ENCODE data around the gene MBOAT1. TPM values are rescaled to one million over a fixed set of nuclear protein-coding genes. Genes with fewer than 3 reads are reported as not detected.

The MBOAT1 gene
- polyA plus RNA-seq, 1 donor from 2014 or later = not detected

GRCh38 chr6:20095436-20095835 is 116.8 kb downstream of the MBOAT1 start:
- H3K27ac ChIP-seq (ENCODE audit: low read length) = no peak overlapping the region
- H3K36me3 ChIP-seq (ENCODE audit: insufficient read depth, low read length) = no peaks in the 10 kb centered on the region
- H3K9ac ChIP-seq (ENCODE audit: low read length) = no peak overlapping the region
- H3K9me3 ChIP-seq (ENCODE audit: low read length) = no peaks in the 10 kb centered on the region
- H3K4me3 ChIP-seq (ENCODE audit: low read length) = no peak overlapping the region
- no peaks in the 10 kb centered on the region for H4K20me1 ChIP-seq (ENCODE audit: insufficient read depth)
- no peaks in the 10 kb centered on the region for H3K27me3 ChIP-seq (ENCODE audit: insufficient read depth, low read depth, low read length)
- no peaks in the 10 kb centered on the region for H3F3A ChIP-seq (ENCODE audit: insufficient read depth, low read length, poor library complexity, severe bottlenecking)
- H3K4me2 ChIP-seq (ENCODE audit: low read length) = no peak overlapping the region
- H3K79me2 ChIP-seq (replicated peaks; ENCODE audit: insufficient read depth, low read length) = no peaks in the 10 kb centered on the region
- no peak for TF ChIP-seq MXI1 (conservative IDR thresholded peaks at IDR 0.05; ENCODE audit: poor library complexity, severe bottlenecking)
- no peak for TF ChIP-seq REST (IDR thresholded peaks at IDR 0.05; ENCODE audit: borderline replicate concordance)
- no peak for TF ChIP-seq SMC3 (conservative IDR thresholded peaks at IDR 0.05; ENCODE audit: poor library complexity)
- no peak for TF ChIP-seq CTCF (IDR thresholded peaks at IDR 0.05; ENCODE audit: poor library complexity, severe bottlenecking)
- no peak for TF ChIP-seq RAD21 (conservative IDR thresholded peaks at IDR 0.05)
- TF ChIP-seq POLR2AphosphoS5 (IDR thresholded peaks at IDR 0.05) = no peak
- no peak for TF ChIP-seq TAF1 (IDR thresholded peaks at IDR 0.05; ENCODE audit: low read depth)
- TF ChIP-seq EP300 (conservative IDR thresholded peaks at IDR 0.05; ENCODE audit: poor library complexity, severe bottlenecking) = no peak
- no peak for TF ChIP-seq EZH2 (IDR thresholded peaks at IDR 0.05; ENCODE audit: borderline replicate concordance, insufficient read depth, low read length, poor library complexity, severe bottlenecking)
- H3K9me2 ChIP-seq (ENCODE audit: insufficient read depth, low read length) = no peaks in the 10 kb centered on the region
- H2AFZ ChIP-seq (ENCODE audit: low read depth, low read length) = no peak overlapping the region

- no peaks in the 10 kb centered on the region for H3K27me3 ChIP-seq (ENCODE audit: insufficient read depth, low read depth, low read length)
- TF ChIP-seq CTCF (IDR thresholded peaks at IDR 0.05; ENCODE audit: poor library complexity, severe bottlenecking) (peak; percentile 93), TAF1 (IDR thresholded peaks at IDR 0.05; ENCODE audit: low read depth) (no peak), EP300 (conservative IDR thresholded peaks at IDR 0.05; ENCODE audit: poor library complexity, severe bottlenecking) (peak; percentile 87), EZH2 (IDR thresholded peaks at IDR 0.05; ENCODE audit: borderline replicate concordance, insufficient read depth, low read length, poor library complexity, severe bottlenecking) (no peak), POLR2AphosphoS5 (IDR thresholded peaks at IDR 0.05) (peak; percentile 48), REST (IDR thresholded peaks at IDR 0.05; ENCODE audit: borderline replicate concordance) (no peak), RAD21 (conservative IDR thresholded peaks at IDR 0.05) (peak; percentile 84), SMC3 (conservative IDR thresholded peaks at IDR 0.05; ENCODE audit: poor library complexity) (peak; percentile 82)
- H2AFZ ChIP-seq (ENCODE audit: low read depth, low read length) = no peak overlapping the region
- H3K4me2 ChIP-seq (ENCODE audit: low read length) = peak overlapping the region; percentile 54
- H3K27ac ChIP-seq (ENCODE audit: low read length) = no peak overlapping the region
- H4K20me1 ChIP-seq (ENCODE audit: insufficient read depth) = no peaks in the 10 kb centered on the region
- H3K4me3 ChIP-seq (ENCODE audit: low read length) = peak overlapping the region; percentile 4
- H3K9me3 ChIP-seq (ENCODE audit: low read length) = no peaks in the 10 kb centered on the region
- no peaks in the 10 kb centered on the region for H3K36me3 ChIP-seq (ENCODE audit: insufficient read depth, low read length)
- no peaks in the 10 kb centered on the region for H3F3A ChIP-seq (ENCODE audit: insufficient read depth, low read length, poor library complexity, severe bottlenecking)
- no peak overlapping the region for H3K9ac ChIP-seq (ENCODE audit: low read length)
- no peaks in the 10 kb centered on the region for H3K9me2 ChIP-seq (ENCODE audit: insufficient read depth, low read length)
- H3K79me2 ChIP-seq (replicated peaks; ENCODE audit: insufficient read depth, low read length) = no peaks in the 10 kb centered on the region
These were observed 120.2 kb downstream of the MBOAT1 start for GRCh38 chr6:20092071-20092566.
